HG03571 (cell line): Measurements from ENCODE around the gene ZNF655.

ENCODE experiments used
- ATAC-seq: cut with Tn5 transposase; IDR thresholded peaks from one replicate; pipeline ENCODE4 v1.9.1; 2021; ENCODE audit not compliant: unreplicated experiment

Gene ZNF655

DNA sequence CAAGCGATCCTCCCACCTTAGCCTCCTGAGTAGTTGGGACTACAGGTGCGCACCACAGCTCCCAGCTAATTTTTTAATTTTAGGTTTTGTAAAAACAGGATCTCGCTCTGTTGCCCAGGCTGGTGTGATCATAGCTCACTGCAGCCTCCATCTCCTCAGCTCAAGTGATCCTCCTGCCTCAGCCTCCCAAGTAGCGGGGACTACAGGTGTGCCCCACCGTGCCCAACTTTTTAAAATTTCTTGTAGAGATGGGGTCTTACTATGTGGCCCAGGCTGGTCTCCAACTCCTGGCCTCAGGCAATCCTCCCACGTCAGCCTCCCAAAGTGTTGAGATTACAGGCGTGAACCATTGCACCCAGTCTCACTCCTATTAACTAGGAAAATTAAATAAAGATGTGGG lies 47.1 kb downstream of the ZNF655 start:
- ATAC-seq = no peak

GRCh38 chr7:99606531-99606930 lies 48.1 kb downstream of the ZNF655 start:
- no peak for ATAC-seq

GRCh38 chr7:99607548-99607947 lies 49.1 kb downstream of the ZNF655 start:
- no peak for ATAC-seq

DNA sequence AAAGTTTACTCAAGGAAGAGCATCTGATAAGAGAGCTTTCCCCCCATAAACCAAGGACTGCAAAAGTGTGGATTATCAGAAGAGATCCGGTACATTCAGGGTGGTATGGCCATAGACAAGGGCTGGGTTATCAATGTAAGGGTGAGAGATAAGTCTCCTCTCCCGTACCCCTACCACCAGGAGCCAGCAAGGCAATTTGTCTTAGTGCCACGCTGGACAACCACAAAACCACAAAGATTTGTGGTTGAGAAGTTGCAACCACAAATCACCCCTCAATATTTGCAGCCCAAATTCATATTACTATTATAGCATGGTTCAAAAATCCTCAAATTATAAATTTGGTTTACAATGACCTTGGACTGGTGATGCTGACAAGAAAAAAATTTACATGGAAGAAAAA lies 56.1 kb downstream of the ZNF655 start:
- ATAC-seq = no peak

- ATAC-seq = no peak
Observed at GRCh38 chr7:99615989-99616358, 57.5 kb downstream of the ZNF655 start.

GRCh38 chr7:99616359-99617191 lies 58.1 kb downstream of the ZNF655 start, which contains the start of gene ZSCAN25:
ZSCAN25 (plus strand) TSS chr7:99616946; CDS start chr7:99619607, 2,661 bp downstream.
- ATAC-seq = peak; percentile 95

DNA sequence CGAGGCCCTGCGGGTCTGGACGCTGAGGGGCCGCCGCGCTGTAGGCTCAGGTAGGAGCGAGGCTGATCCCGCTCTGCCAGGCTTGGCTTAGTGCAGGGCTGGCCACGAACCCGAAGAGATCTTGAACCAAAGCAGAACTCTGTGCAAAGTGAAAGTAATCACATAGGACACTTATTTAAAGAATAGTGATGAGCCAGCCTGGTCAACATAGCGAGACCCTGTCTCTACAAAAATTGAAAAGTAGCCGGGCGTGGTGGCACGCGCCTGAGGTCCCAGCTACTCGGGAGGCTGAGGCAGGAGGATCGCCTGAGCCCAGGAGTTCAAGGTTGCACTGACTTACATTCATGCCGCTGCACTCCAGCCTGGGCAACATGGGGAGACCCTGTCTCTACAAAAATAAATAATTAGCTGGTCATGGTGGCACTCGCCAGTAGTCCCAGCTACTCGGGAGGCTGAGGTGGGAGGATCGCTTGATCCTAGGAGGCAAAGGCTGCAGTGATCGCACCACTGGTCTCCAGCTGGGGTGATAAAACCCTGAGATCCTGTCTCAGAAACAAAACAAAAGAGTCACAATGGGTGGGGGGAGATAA lies 58.8 kb downstream of the ZNF655 start:
- no peak for ATAC-seq

GRCh38 chr7:99618726-99619125 lies 60.3 kb downstream of the ZNF655 start:
- ATAC-seq = no peak

GRCh38 chr7:99619571-99620130 lies 61.2 kb downstream of the ZNF655 start:
- no peak for ATAC-seq

DNA sequence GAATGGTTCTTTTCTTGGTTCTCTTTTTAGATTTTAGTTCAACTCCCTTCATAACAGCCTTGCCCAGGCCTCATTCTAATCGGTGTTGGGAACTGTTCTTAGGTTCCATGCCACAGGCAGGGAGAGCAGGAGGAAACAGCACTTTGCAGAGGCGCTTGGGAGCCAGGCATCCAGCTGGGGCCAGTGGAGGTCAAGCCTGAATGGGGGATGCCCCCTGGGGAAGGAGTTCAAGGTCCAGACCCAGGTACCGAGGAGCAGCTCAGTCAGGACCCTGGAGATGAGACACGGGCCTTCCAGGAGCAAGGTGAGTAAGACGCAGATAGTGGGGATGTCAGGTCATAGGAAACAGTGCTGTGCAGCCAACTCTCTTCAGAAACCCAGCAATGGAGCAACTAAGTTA lies 62.8 kb downstream of the ZNF655 start:
- no peak for ATAC-seq

DNA sequence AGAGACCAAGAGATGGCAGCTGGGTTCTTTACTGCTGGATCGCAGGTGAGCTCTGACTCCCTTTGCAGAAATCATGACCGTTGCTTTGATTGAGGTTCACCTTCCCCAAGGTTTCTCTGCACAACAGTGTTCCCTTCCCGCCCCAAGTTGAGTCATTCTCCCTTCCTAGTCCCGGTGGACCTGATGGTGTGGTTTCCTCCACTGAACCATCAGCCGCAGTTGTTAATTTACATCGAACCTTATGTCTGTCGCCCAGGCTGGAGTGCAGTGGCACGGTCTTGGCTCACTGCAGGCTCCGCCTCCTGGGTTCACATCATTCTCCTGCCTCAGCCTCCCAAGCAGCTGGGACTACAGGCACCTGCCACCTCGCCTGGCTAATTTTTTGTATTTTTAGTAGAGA lies 64.2 kb downstream of the ZNF655 start:
- ATAC-seq = no peak

DNA sequence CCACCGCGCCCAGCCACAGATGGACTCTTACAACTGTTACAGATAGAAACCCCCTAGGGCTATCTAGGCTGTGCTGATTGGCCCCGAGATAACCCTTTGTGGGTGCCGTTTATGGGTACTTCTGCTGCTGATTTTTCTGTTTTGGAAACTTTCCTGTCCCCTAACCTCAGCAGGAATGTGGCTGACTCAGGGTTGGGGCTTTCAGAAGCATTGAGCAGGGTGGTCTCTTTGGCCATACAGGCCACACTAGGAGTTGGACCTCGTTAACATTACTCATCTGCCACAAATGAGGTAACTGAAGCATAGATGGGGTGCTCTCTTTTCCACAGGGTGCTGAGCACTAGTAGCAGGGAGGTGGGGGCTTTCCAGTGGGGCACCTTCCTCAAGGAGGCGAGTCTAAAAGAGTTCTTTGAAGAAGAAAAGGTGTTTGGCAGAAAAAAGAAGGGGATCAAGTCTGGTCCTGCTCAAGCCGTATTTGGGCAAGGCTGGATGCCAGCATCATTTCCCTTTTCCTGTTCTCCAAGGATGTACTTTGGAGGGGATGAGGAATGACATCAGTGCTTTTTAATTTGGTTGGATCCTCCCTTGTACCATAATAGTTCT lies 64.8 kb downstream of the ZNF655 start:
- no peak for ATAC-seq

DNA sequence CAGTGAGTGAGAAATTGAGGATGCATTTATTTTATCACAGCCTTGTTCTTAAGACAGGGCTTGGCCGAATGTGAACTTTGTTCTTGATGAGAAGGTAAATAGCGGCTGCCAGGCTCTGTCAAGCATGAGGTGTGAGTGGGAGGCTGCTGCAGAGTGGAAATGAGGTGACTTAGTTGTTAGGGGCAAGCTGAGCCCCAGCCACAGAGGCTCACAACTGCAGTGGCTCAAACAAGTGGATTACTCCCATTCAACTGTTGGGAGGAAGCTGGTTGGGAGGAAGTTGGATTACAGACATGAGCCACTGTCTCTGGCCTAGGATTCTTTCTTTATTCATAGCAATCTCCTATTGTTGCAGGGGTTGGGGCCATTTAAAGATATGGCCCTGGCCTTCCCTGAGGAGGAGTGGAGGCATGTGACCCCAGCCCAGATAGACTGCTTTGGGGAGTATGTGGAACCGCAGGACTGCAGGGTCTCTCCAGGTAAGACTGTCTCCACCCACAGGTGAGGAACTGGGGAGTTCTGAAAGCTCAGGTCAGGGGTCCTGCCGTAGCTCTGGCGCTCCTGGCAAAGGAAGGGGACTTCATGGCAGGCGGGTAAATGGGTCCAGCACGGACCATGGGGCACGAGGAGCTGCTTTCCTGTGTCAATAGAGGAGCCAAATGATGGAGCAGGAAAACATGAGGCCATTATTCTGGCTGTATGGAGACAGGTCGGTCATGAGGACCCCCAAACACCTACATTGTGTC lies 65.4 kb downstream of the ZNF655 start:
- no peak for ATAC-seq

DNA sequence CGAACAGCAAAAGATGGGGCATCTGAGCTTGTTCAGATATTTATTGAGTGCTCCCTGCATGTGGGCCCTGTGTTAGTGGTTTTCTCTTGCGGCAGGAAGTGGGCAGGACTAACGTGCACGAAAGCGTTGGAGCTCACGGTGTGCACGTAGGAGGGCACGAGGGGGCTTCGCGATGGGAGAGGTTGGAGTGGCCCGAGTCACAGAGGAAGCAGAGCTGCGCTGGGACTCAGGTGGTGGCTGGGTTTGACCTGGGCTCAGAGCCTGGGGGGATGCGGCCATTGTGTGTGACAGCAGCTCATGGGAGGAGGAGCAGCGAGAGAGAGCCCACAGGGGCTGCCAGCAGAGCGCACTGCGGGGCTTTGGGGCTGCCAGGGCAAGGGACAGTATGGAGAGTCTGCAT lies 66.0 kb downstream of the ZNF655 start:
- ATAC-seq = no peak

GRCh38 chr7:99625321-99625720 lies 66.9 kb downstream of the ZNF655 start:
- ATAC-seq = no peak

DNA sequence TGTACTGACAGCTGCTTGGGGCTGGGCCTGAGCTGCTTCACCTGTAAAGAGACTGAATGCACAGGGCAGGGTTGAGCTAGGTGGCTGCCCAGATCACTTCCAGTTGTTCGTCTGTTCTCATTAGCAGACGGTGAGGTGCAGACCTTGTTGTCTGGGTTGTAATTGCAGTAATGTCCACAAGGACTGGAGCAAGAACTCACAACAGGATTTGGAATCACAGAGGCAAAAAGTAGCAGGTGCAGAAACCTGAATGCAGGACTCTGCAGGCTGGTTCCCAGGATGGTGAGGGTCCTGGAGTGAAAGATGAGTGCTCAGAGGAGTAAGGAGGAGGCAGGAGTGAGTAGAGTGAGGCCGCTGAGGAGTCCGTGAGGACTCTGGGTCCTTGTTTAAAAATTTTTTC lies 67.5 kb downstream of the ZNF655 start:
- ATAC-seq = no peak
